Mammary epithelial cell (primary cell): ENCODE results near the gene SERTAD2.

Experiments
- CTCF ChIP-seq, 2 donors: IDR thresholded peaks in 1 of 2; conservative IDR thresholded peaks in 1 of 2; 2 replicates each; pipeline ENCODE4 v1.5.1; 2011 to 2012; ENCODE audit warnings: inconsistent platforms in 2 of 2, low read length in 2 of 2, mild to moderate bottlenecking in 2 of 2, control low read depth in 1 of 2, low read depth in 1 of 2; ENCODE audit not compliant: insufficient read depth in 1 of 2; ENCODE audit errors: extremely low read depth in 1 of 2
- EZH2 ChIP-seq: IDR thresholded peaks from 2 replicates; pipeline ENCODE4 v1.6.1; 2012; ENCODE audit warnings: low read length, inconsistent platforms, borderline replicate concordance

- no peak for TF ChIP-seq CTCF (conservative IDR thresholded peaks at IDR 0.05 in 1 of 2, IDR thresholded peaks at IDR 0.05 in 1 of 2; ENCODE audit: extremely low read depth in 1 of 2, insufficient read depth in 1 of 2, low read depth in 1 of 2, low read length in 2 of 2)
- no peak for TF ChIP-seq EZH2
These were observed 59.3 kb downstream of the SERTAD2 start for GRCh38 chr2:64594226-64594989.
